Loucy (cell line): ENCODE results near the gene FIBCD1.

Experiments
- CTCF ChIP-seq: fragments of 200-600 bp; sonication (generic); conservative IDR thresholded peaks from 2 replicates; pipeline ENCODE4 v1.5.1; 2014; ENCODE audit warnings: mild to moderate bottlenecking, antibody characterized with exemption, low read length
- EZH2phosphoT487 ChIP-seq: fragments of 200-600 bp; IDR thresholded peaks from 2 replicates; pipeline ENCODE4 v1.6.1; 2018; ENCODE audit warnings: antibody characterized with exemption, mild to moderate bottlenecking, moderate library complexity, borderline replicate concordance

GRCh38 chr9:130904070-130905044 is 34.7 kb downstream of the FIBCD1 start:
- no peak for TF ChIP-seq CTCF
- no peak for TF ChIP-seq EZH2phosphoT487
